Calu3 (cell line): ENCODE data around the gene SDC1. TPM values are rescaled to one million over a fixed set of nuclear protein-coding genes. Genes with fewer than 3 reads are reported as not detected.

Experiments
- BruUV-seq: library from RNA; stranded (reverse); fragments of 400-500 nt; replicated peaks from 2 replicates; lab custom pipeline; 2021; lab: Mats Ljungman, UMichigan
- CTCF ChIA-PET: fragments of 300-600 bp; sonication (Branson Sonifier 250); formaldehyde crosslinking; loops from one replicate; lab custom pipeline; 2022; ENCODE audit warnings: antibody characterized with exemption; lab: Charles Lee
- DNase-seq: peaks from one replicate; pipeline ENCODE4 v3.0.0; 2022
- H3K27ac Mint-ChIP-seq: one replicate; pipeline ENCODE4 v1.8.0; 2022; ENCODE audit warnings: mixed read lengths; ENCODE audit not compliant: unreplicated experiment
- H3K27me3 Mint-ChIP-seq: one replicate; pipeline ENCODE4 v1.8.0; 2022; ENCODE audit warnings: mixed read lengths; ENCODE audit not compliant: unreplicated experiment
- H3K36me3 Mint-ChIP-seq: one replicate; pipeline ENCODE4 v1.8.0; 2022; ENCODE audit warnings: mild to moderate bottlenecking, moderate library complexity, mixed read lengths; ENCODE audit not compliant: insufficient read depth, unreplicated experiment
- H3K4me1 Mint-ChIP-seq: one replicate; pipeline ENCODE4 v1.8.0; 2022; ENCODE audit warnings: mild to moderate bottlenecking, low read depth, mixed read lengths; ENCODE audit not compliant: unreplicated experiment
- H3K4me3 Mint-ChIP-seq: one replicate; pipeline ENCODE4 v1.8.0; 2022; ENCODE audit warnings: mild to moderate bottlenecking, low read depth, moderate library complexity, mixed read lengths; ENCODE audit not compliant: unreplicated experiment
- H3K9me3 Mint-ChIP-seq: one replicate; pipeline ENCODE4 v1.8.0; 2022; ENCODE audit warnings: low read depth, mixed read lengths; ENCODE audit not compliant: unreplicated experiment
- intact Hi-C: fragments of 100-400 bp; cut with micrococcal nuclease; formaldehyde crosslinking; loops from one replicate; pipeline ENCODE4 v1.10.0; 2022; ENCODE audit not compliant: unreplicated experiment
- total RNA-seq: library from RNA; stranded (reverse); gene quantifications from 2 replicates; pipeline ENCODE4 v1.2.3, GENCODE V29; 2022
- TF ChIP-seq, protein P1 (sequence below): fragments of 200-600 bp; IDR thresholded peaks from one replicate; pipeline ENCODE4 v1.8.0; 2022; ENCODE audit warnings: antibody characterized with exemption; ENCODE audit not compliant: unreplicated experiment

Gene SDC1
- total RNA-seq, 1 experiment from 2014 or later = 118 TPM

DNA sequence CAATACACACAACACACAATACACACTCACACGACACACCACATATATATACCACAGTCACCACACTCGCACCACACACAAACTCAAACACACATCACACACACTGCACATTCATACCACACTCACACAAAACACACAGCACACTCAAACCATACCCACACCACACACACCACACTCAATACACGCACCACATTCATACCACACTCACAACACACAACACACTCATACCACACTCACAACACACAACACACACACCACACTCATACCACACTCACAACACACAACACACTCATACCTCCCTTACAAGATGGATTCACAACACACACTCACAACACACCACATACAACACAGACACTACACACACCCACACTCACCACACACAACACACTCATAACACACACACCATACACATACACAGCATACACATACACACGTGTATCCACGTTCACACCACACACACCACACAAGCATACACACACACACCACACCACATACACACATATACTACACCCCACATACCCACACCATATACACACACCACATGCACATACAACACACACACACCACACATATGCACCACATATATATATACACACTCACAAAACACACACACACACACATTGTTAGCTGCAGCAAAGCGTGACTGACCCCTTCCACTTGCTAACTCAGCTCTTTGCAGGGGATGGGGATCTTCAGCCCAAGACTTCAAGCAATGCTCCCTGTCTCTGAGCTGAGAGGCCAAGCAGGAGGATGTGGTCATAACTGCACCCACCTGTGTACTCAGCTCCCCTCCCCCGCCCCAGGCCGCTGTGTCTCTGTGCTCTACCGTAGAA, 59.0 kb downstream of the SDC1 start:
- BruUV-seq = no TSS peak
- H3K27me3 Mint-ChIP-seq = no peaks in the 10 kb centered on the region

DNA sequence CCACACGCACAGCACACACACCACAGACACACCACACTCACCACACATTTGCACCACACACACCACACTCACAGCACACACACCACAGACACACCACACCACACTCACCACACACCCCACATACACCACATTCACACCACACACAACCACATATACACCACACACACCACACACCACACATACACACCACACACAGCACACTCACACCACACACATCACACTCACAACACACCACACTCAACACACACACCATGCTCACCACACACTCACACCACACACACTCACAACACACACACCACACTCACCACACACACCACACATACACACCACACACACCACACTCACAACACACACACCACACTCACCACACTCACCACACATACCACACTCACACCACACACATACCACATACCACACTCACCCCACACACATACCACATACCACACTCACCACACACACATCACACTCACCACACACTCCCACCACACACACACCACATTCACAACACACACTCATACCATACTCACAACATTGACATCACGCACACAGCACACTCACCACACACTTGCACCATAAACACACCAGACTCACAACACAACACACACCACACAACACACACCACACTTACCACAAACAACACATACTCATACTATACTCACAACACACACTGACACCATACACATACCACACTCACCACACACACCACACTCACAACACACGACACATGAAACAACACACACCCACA, 60.0 kb downstream of the SDC1 start:
- no peak for DNase-seq
- Mint-ChIP-seq H3K4me1 (no peaks in the 10 kb centered on the region), H3K27ac (no peak overlapping the region), H3K36me3 (peaks cover 5% of the 10 kb centered on the region), H3K4me3 (no peak overlapping the region), H3K27me3 (no peaks in the 10 kb centered on the region), H3K9me3 (no peaks in the 10 kb centered on the region)
- CTCF ChIA-PET = no interaction called here
- intact Hi-C loops = no loop called here
- TF ChIP-seq, protein P1, sequence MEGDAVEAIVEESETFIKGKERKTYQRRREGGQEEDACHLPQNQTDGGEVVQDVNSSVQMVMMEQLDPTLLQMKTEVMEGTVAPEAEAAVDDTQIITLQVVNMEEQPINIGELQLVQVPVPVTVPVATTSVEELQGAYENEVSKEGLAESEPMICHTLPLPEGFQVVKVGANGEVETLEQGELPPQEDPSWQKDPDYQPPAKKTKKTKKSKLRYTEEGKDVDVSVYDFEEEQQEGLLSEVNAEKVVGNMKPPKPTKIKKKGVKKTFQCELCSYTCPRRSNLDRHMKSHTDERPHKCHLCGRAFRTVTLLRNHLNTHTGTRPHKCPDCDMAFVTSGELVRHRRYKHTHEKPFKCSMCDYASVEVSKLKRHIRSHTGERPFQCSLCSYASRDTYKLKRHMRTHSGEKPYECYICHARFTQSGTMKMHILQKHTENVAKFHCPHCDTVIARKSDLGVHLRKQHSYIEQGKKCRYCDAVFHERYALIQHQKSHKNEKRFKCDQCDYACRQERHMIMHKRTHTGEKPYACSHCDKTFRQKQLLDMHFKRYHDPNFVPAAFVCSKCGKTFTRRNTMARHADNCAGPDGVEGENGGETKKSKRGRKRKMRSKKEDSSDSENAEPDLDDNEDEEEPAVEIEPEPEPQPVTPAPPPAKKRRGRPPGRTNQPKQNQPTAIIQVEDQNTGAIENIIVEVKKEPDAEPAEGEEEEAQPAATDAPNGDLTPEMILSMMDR = no peak
- BruUV-seq = no TSS peak

More for the DNA sequence above, 59.0 kb downstream of the SDC1 start:
- CTCF ChIA-PET = interaction anchor here (1.2 kb wide), 1 partner anchor 13 kb away, joined by 3 read pairs; no protein-coding TSS in a partner anchor
- no peak overlapping the region for H3K27ac Mint-ChIP-seq
- peaks cover 5% of the 10 kb centered on the region for H3K36me3 Mint-ChIP-seq
- TF ChIP-seq, protein P1 = no peak
- no peaks in the 10 kb centered on the region for H3K9me3 Mint-ChIP-seq
- no peak overlapping the region for H3K4me3 Mint-ChIP-seq
- H3K4me1 Mint-ChIP-seq = no peaks in the 10 kb centered on the region
- DNase-seq = no peak
- intact Hi-C loops = no loop called here

DNA sequence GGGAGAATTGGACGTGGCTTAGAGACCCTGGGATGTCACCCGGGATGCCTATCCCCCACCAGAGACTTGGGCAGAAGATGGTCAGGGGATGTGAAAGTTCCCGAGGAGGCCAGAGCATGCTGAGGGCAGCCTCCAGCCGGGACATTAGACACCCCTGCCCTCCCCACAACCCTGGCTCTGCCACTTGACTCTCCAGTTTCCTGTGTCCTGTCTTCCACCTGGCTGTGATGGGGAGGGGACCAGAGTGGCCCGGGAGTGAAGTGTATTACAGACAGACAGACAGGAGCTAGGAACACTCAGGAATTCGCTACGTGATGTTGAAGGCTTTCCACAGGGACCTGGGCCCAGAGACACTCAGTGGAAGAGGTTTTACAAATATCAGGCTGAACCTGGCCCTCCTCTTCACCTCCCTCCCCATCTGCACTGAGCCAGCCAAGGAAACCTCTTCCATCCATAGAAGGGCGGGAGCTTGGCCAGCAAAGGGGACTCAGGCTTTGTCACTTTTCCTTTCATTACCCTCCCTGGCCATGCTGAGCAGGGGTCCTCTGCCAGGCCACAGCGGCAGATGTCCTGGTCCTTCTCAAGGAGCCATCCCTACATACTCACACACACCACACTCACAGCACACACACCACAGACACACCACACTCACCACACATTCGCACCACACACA, 60.7 kb downstream of the SDC1 start:
- Mint-ChIP-seq H3K9me3 (no peaks in the 10 kb centered on the region), H3K4me3 (no peak overlapping the region), H3K27ac (no peak overlapping the region), H3K36me3 (peaks cover 5% of the 10 kb centered on the region), H3K4me1 (no peaks in the 10 kb centered on the region), H3K27me3 (no peaks in the 10 kb centered on the region)
- DNase-seq = no peak
- CTCF ChIA-PET = no interaction called here
- intact Hi-C loops = no loop called here
- TF ChIP-seq, protein P1 = no peak
- no TSS peak for BruUV-seq

DNA sequence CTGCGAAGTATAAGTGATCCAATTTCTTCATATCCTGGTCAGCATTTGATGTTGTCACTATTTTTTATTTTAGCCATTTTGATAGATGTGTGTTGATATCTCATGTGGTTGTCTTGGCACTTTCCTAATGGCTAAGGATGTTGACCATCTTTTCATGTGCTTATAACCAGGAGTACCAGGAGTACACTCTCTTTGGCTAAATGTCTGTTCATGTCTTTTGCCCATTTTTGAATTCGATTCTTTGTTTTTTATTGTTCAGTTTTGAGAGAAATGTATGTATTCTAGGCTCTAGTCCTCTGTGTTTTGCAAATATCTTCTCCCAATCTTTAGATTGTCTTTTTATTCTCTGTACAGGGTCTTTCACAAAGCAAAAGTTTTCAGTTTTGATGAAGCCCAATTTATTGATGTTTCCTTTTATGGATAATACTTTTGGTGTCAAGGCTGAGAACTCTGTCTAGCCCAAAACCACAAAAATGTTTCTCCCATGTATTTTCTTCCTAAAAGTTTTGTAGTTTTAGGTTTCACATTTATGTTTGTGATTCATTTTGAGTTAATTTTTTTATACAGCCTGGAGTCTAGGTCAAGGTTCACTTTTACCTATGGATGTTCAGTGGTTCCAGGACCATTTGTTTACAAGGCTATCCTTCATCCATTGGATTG, 65.4 kb downstream of the SDC1 start:
- CTCF ChIA-PET = no interaction called here
- H3K4me1 Mint-ChIP-seq = no peaks in the 10 kb centered on the region
- H3K27ac Mint-ChIP-seq = no peak overlapping the region
- no peak overlapping the region for H3K4me3 Mint-ChIP-seq
- no peak for DNase-seq
- no peaks in the 10 kb centered on the region for H3K9me3 Mint-ChIP-seq
- TF ChIP-seq, protein P1 = no peak
- intact Hi-C loops = no loop called here
- H3K36me3 Mint-ChIP-seq = peaks cover 5% of the 10 kb centered on the region
- BruUV-seq = no TSS peak
- H3K27me3 Mint-ChIP-seq = no peaks in the 10 kb centered on the region
